HEK293 (cell line): ENCODE data around the gene SYNDIG1.

Experiments
- CTCF ChIA-PET: fragments of 350-600 bp; formaldehyde crosslinking; extraction: SDS; loops from one replicate; lab custom pipeline; 2021; ENCODE audit warnings: antibody characterized with exemption; lab: Yijun Ruan, JAX
- POLR2A ChIA-PET: fragments of 300-600 bp; formaldehyde crosslinking; extraction: SDS; loops from one replicate; lab custom pipeline; 2020; ENCODE audit warnings: antibody characterized with exemption, inconsistent platforms; lab: Yijun Ruan, JAX
- H3K27ac ChIP-seq: fragments of 200-500 bp; sonication (Bioruptor generic); 2 replicates; pipeline ENCODE4 v1.5.1; 2014; ENCODE audit warnings: low read depth, low read length, control low read depth, inconsistent platforms; ENCODE audit errors: extremely low read depth
- H3K36me3 ChIP-seq, 2 experiments: fragments of 200-500 bp in 1 of 2; sonication (Bioruptor generic) in 1 of 2; 1 replicate in 1 of 2; 2 replicates in 1 of 2; pipeline ENCODE4 v1.5.1; 2014 to 2017; ENCODE audit warnings: inconsistent platforms in 2 of 2, low read length in 2 of 2; ENCODE audit not compliant: control insufficient read depth in 2 of 2, insufficient read depth in 1 of 2
- H3K4me1 ChIP-seq: fragments of 200-500 bp; sonication (Bioruptor generic); 2 replicates; pipeline ENCODE4 v1.5.1; 2014; ENCODE audit warnings: mild to moderate bottlenecking, low read length, inconsistent platforms; ENCODE audit not compliant: control insufficient read depth, insufficient read depth
- H3K4me3 ChIP-seq: 2 replicates; pipeline ENCODE4 v1.5.1; 2011; ENCODE audit warnings: low read depth, mild to moderate bottlenecking, control low read depth, low read length, moderate library complexity
- H3K9me3 ChIP-seq: fragments of 200-500 bp; sonication (Bioruptor generic); 2 replicates; pipeline ENCODE4 v1.5.1; 2014; ENCODE audit warnings: low read depth, low read length, inconsistent platforms; ENCODE audit not compliant: control insufficient read depth, insufficient read depth
- GLIS1 ChIP-seq: fragments of 450-650 bp; formaldehyde crosslinking; IDR thresholded peaks from 2 replicates; pipeline ENCODE4 v1.5.1; 2016; ENCODE audit warnings: missing biosample characterization, missing genetic modification characterization
- KLF7 ChIP-seq: fragments of 450-650 bp; formaldehyde crosslinking; IDR thresholded peaks from 2 replicates; pipeline ENCODE4 v1.5.1; 2016; ENCODE audit warnings: missing biosample characterization, missing genetic modification characterization, borderline replicate concordance
- ZBTB10 ChIP-seq: fragments of 450-650 bp; formaldehyde crosslinking; IDR thresholded peaks from 2 replicates; pipeline ENCODE4 v1.5.1; 2016; ENCODE audit warnings: missing biosample characterization, missing genetic modification characterization
- ZBTB17 ChIP-seq: fragments of 450-650 bp; formaldehyde crosslinking; IDR thresholded peaks from 2 replicates; pipeline ENCODE4 v1.5.1; 2016; ENCODE audit warnings: missing biosample characterization, missing genetic modification characterization
- ZBTB26 ChIP-seq: fragments of 450-650 bp; formaldehyde crosslinking; optimal IDR thresholded peaks from 2 replicates; pipeline ENCODE3; 2016; ENCODE audit warnings: missing biosample characterization, mild to moderate bottlenecking, missing genetic modification characterization
- ZBTB49 ChIP-seq: fragments of 450-650 bp; formaldehyde crosslinking; IDR thresholded peaks from 2 replicates; pipeline ENCODE4 v1.5.1; 2016; ENCODE audit warnings: missing biosample characterization, missing genetic modification characterization, low read depth
- ZNF24 ChIP-seq: fragments of 450-650 bp; formaldehyde crosslinking; IDR thresholded peaks from 2 replicates; pipeline ENCODE4 v1.5.1; 2016; ENCODE audit warnings: missing biosample characterization, missing genetic modification characterization
- ZNF398 ChIP-seq: fragments of 450-650 bp; formaldehyde crosslinking; IDR thresholded peaks from 2 replicates; pipeline ENCODE4 v1.5.1; 2017; ENCODE audit warnings: missing biosample characterization, missing genetic modification characterization
- ZNF548 ChIP-seq: fragments of 450-650 bp; formaldehyde crosslinking; IDR thresholded peaks from 2 replicates; pipeline ENCODE4 v1.5.1; 2016; ENCODE audit warnings: missing biosample characterization, missing genetic modification characterization
- ZNF561 ChIP-seq: fragments of 450-650 bp; IDR thresholded peaks from 2 replicates; pipeline ENCODE4 v1.5.1; 2018; ENCODE audit warnings: missing biosample characterization, missing genetic modification characterization, borderline replicate concordance
- ZNF670 ChIP-seq: fragments of 450-650 bp; formaldehyde crosslinking; IDR thresholded peaks from 2 replicates; pipeline ENCODE4 v1.5.1; 2016; ENCODE audit warnings: missing biosample characterization, missing genetic modification characterization, low read depth
- ZNF692 ChIP-seq: fragments of 450-650 bp; formaldehyde crosslinking; IDR thresholded peaks from 2 replicates; pipeline ENCODE4 v1.5.1; 2016; ENCODE audit warnings: missing biosample characterization, missing genetic modification characterization
- ZNF701 ChIP-seq: fragments of 450-650 bp; formaldehyde crosslinking; IDR thresholded peaks from 2 replicates; pipeline ENCODE4 v1.5.1; 2016; ENCODE audit warnings: missing biosample characterization, missing genetic modification characterization
- ZNF785 ChIP-seq: fragments of 450-650 bp; formaldehyde crosslinking; IDR thresholded peaks from 2 replicates; pipeline ENCODE4 v1.5.1; 2016; ENCODE audit warnings: missing biosample characterization, missing genetic modification characterization

SYNDIG1 gene

GRCh38 chr20:24580006-24580405 is 110.6 kb downstream of the SYNDIG1 start:
- Histone ChIP-seq H3K27ac (no peak overlapping the region), H3K4me3 (no peak overlapping the region), H3K4me1 (no peaks in the 10 kb centered on the region), H3K9me3 (no peaks in the 10 kb centered on the region), H3K36me3 (no peaks in the 10 kb centered on the region)
- CTCF ChIA-PET: interaction anchor here (0.5 kb wide), 1 partner anchor 44 kb away, joined by 3 read pairs; no protein-coding TSS in a partner anchor
- POLR2A ChIA-PET: no interaction called here
- TF ChIP-seq ZBTB17 (tag by site-specific recombination) (no peak), ZBTB10 (tag by site-specific recombination) (no peak), ZNF785 (tag by site-specific recombination) (no peak)

GRCh38 chr20:24580855-24581254 is 111.4 kb downstream of the SYNDIG1 start:
- H3K36me3 ChIP-seq: no peaks in the 10 kb centered on the region
- H3K4me1 ChIP-seq: no peaks in the 10 kb centered on the region
- no peaks in the 10 kb centered on the region for H3K9me3 ChIP-seq
- TF ChIP-seq ZNF670 (no peak), ZNF24 (tag by site-specific recombination) (no peak), ZBTB26 (no peak), KLF7 (tag by site-specific recombination) (no peak), ZBTB49 (tag by site-specific recombination) (no peak), ZNF692 (tag by site-specific recombination) (no peak), ZNF548 (tag by site-specific recombination) (no peak), ZNF701 (tag by site-specific recombination) (no peak), ZNF561 (tag by site-specific recombination) (no peak), ZNF398 (tag by site-specific recombination) (no peak), GLIS1 (tag by site-specific recombination) (no peak)
- POLR2A ChIA-PET: no interaction called here
- H3K27ac ChIP-seq: no peak overlapping the region
- no peak overlapping the region for H3K4me3 ChIP-seq
- CTCF ChIA-PET: interaction anchor here (0.5 kb wide), 1 partner anchor 44 kb away, joined by 3 read pairs; no protein-coding TSS in a partner anchor
